ENCODE results near the gene NFKBIE.

NFKBIE gene

DNA sequence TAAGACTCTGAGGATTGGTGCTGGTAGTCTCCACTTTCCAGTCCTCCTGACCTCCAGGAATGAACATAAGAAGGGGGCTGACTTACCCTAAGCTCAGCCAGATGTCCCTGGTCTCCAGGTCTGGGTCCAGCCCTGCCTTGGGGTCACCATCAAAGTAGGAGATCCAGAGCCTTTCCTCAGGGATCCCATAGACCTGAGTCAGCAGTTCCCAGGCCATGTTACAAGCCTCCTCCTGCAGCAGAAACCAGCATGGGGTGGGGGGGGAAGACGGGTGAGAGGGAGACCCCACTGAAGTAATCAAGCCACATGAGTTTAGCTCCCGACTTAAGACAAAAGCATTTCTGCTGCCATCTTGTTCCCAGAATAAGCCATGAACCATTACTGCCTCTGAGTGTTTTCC, 46.0 kb upstream of the NFKBIE start:
- Histone ChIP-seq H2AFZ (ENCODE audit: low read depth, low read length) (no peak overlapping the region), H3K79me2 (ENCODE audit: low read length) (peaks cover 18% of the 10 kb centered on the region), H4K20me1 (ENCODE audit: insufficient read depth, low read length) (no peaks in the 10 kb centered on the region), H3K4me1 (ENCODE audit: low read length) (peaks cover 8% of the 10 kb centered on the region), H3K9ac (ENCODE audit: low read length) (no peak overlapping the region), H3K27ac (ENCODE audit: low read length) (no peak overlapping the region), H3K36me3 (replicated peaks; ENCODE audit: low read depth, low read length) (peaks cover 48% of the 10 kb centered on the region), H3K27me3 (ENCODE audit: low read depth, low read length) (no peaks in the 10 kb centered on the region), H3K4me2 (ENCODE audit: low read length) (no peak overlapping the region), H3K4me3 (ENCODE audit: low read length) (no peak overlapping the region), H3K9me3 (ENCODE audit: insufficient read depth, low read length) (no peaks in the 10 kb centered on the region)
- no peak for TF ChIP-seq CTCF (IDR thresholded peaks at IDR 0.05; ENCODE audit: low read depth, low read length)
- TF ChIP-seq EZH2phosphoT487 (IDR thresholded peaks at IDR 0.05; ENCODE audit: low read depth) = no peak

DNA sequence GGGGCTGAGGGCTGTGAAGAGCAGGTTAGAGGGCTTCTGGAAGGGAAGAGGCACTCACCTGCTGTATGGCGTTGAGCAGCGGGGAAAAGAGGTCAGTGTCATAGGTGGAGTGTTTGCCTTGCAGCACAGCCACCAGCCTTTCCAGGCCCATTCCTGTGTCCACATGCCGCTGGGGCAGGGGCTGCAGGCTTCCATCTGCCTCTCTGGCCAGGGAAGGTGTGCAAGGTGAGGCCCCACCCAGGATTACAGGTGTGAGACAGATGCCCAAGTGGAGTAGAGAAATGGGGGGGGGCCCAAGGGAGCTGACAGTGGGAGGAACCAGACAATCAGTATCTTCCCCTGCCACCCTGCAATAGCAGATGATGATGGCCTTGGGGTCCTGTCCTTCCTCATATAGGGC, 44.9 kb upstream of the NFKBIE start:
- Histone ChIP-seq H3K4me3 (ENCODE audit: low read length) (no peak overlapping the region), H3K9me3 (ENCODE audit: insufficient read depth, low read length) (no peaks in the 10 kb centered on the region), H3K36me3 (replicated peaks; ENCODE audit: low read depth, low read length) (peaks cover 57% of the 10 kb centered on the region), H3K4me2 (ENCODE audit: low read length) (no peak overlapping the region), H2AFZ (ENCODE audit: low read depth, low read length) (no peak overlapping the region), H3K4me1 (ENCODE audit: low read length) (peaks cover 8% of the 10 kb centered on the region), H3K79me2 (ENCODE audit: low read length) (peaks cover 18% of the 10 kb centered on the region), H3K9ac (ENCODE audit: low read length) (no peak overlapping the region), H4K20me1 (ENCODE audit: insufficient read depth, low read length) (no peaks in the 10 kb centered on the region), H3K27ac (ENCODE audit: low read length) (no peak overlapping the region), H3K27me3 (ENCODE audit: low read depth, low read length) (no peaks in the 10 kb centered on the region)
- TF ChIP-seq CTCF (IDR thresholded peaks at IDR 0.05; ENCODE audit: low read depth, low read length) = no peak
- TF ChIP-seq EZH2phosphoT487 (IDR thresholded peaks at IDR 0.05; ENCODE audit: low read depth) = no peak

GRCh38 chr6:44309631-44310030, 44.3 kb upstream of the NFKBIE start:
- no peak overlapping the region for H3K27ac ChIP-seq (ENCODE audit: low read length)
- H3K27me3 ChIP-seq (ENCODE audit: low read depth, low read length) = no peaks in the 10 kb centered on the region
- peaks cover 18% of the 10 kb centered on the region for H3K79me2 ChIP-seq (ENCODE audit: low read length)
- H3K9me3 ChIP-seq (ENCODE audit: insufficient read depth, low read length) = no peaks in the 10 kb centered on the region
- H3K4me2 ChIP-seq (ENCODE audit: low read length) = no peak overlapping the region
- H4K20me1 ChIP-seq (ENCODE audit: insufficient read depth, low read length) = peaks cover under 1% of the 10 kb centered on the region; the same call in 1 of the 2 replicates
- TF ChIP-seq CTCF (IDR thresholded peaks at IDR 0.05; ENCODE audit: low read depth, low read length) (no peak), EZH2phosphoT487 (IDR thresholded peaks at IDR 0.05; ENCODE audit: low read depth) (no peak)
- H3K4me1 ChIP-seq (ENCODE audit: low read length) = peaks cover 8% of the 10 kb centered on the region
- no peak overlapping the region for H3K4me3 ChIP-seq (ENCODE audit: low read length)
- no peak overlapping the region for H2AFZ ChIP-seq (ENCODE audit: low read depth, low read length)
- H3K9ac ChIP-seq (ENCODE audit: low read length) = no peak overlapping the region
- peaks cover 63% of the 10 kb centered on the region for H3K36me3 ChIP-seq (replicated peaks; ENCODE audit: low read depth, low read length)

- H3K79me2 ChIP-seq (ENCODE audit: low read length) = peaks cover 18% of the 10 kb centered on the region
- H3K36me3 ChIP-seq (replicated peaks; ENCODE audit: low read depth, low read length) = peaks cover 68% of the 10 kb centered on the region
- peaks cover 8% of the 10 kb centered on the region for H3K4me1 ChIP-seq (ENCODE audit: low read length)
- no peak overlapping the region for H3K27ac ChIP-seq (ENCODE audit: low read length)
- H4K20me1 ChIP-seq (ENCODE audit: insufficient read depth, low read length) = peaks cover 3% of the 10 kb centered on the region; the same call in 1 of the 2 replicates
- no peak overlapping the region for H3K4me3 ChIP-seq (ENCODE audit: low read length)
- no peak overlapping the region for H3K4me2 ChIP-seq (ENCODE audit: low read length)
- no peaks in the 10 kb centered on the region for H3K27me3 ChIP-seq (ENCODE audit: low read depth, low read length)
- H3K9ac ChIP-seq (ENCODE audit: low read length) = no peak overlapping the region
- no peak for TF ChIP-seq CTCF (IDR thresholded peaks at IDR 0.05; ENCODE audit: low read depth, low read length)
- TF ChIP-seq EZH2phosphoT487 (IDR thresholded peaks at IDR 0.05; ENCODE audit: low read depth) = no peak
- H2AFZ ChIP-seq (ENCODE audit: low read depth, low read length) = no peak overlapping the region
- H3K9me3 ChIP-seq (ENCODE audit: insufficient read depth, low read length) = no peaks in the 10 kb centered on the region
Measured at GRCh38 chr6:44309092-44309491, 43.7 kb upstream of the NFKBIE start.
